ENCODE data around the gene TEKT3.
A peak's percentile ranks its signal among the peaks of the same experiment; 100 is the strongest.

DNA sequence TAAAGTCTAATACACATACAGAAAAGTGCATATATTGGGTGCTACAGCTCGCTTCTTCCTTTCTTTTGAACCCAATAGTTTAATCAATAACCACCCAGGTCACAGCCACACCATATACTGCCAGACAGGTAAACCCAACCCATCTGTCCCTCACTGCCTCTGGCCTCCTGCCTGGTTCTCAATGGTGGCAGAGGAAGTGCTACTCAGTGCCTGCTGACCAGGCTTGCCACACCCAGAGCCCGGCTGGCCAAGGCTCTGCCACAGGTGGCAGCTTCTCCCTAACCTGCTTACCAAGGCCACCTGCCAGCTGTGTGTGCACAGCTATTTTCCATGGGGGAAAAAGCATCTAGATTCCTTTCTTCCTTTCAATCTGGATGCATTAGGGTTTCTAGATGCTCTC is 76.9 kb downstream of the TEKT3 start:
- TF ChIP-seq POLR2A (IDR thresholded peaks at IDR 0.05), result no peak
- no peak for TF ChIP-seq CTCF (IDR thresholded peaks at IDR 0.05)
- no peak for TF ChIP-seq EP300 (IDR thresholded peaks at IDR 0.05; ENCODE audit: low read depth)
- TF ChIP-seq POLR2AphosphoS5 (IDR thresholded peaks at IDR 0.05), result peak; percentile 46 to 63 (median 61)
